Chondrocyte (in vitro differentiated cells): Measurements from ENCODE around the gene ATAD2B. TPM values are rescaled to one million over a fixed set of nuclear protein-coding genes. Genes with fewer than 3 reads are reported as not detected.

Source experiments
- DNase-seq: peaks from one replicate; pipeline ENCODE4 v3.0.0; 2021; ENCODE audit warnings: mixed read lengths, low spot score
- H3K27ac Mint-ChIP-seq: one replicate; pipeline ENCODE4 v1.8.0; 2021; ENCODE audit warnings: mild to moderate bottlenecking, moderate library complexity, mixed read lengths; ENCODE audit not compliant: unreplicated experiment
- H3K27me3 Mint-ChIP-seq: 2 replicates; pipeline ENCODE4 v1.8.0; 2021; ENCODE audit warnings: low read depth, mixed read lengths
- H3K36me3 Mint-ChIP-seq: 2 replicates; pipeline ENCODE4 v1.8.0; 2021; ENCODE audit warnings: low read depth, mixed read lengths
- H3K4me1 Mint-ChIP-seq: 2 replicates; pipeline ENCODE4 v1.8.0; 2021; ENCODE audit warnings: low read depth, mild to moderate bottlenecking, mixed read lengths
- H3K4me3 Mint-ChIP-seq: one replicate; pipeline ENCODE4 v1.8.0; 2021; ENCODE audit warnings: mild to moderate bottlenecking, moderate library complexity, mixed read lengths; ENCODE audit not compliant: unreplicated experiment
- H3K9me3 Mint-ChIP-seq: 2 replicates; pipeline ENCODE4 v1.8.0; 2021; ENCODE audit warnings: low read depth, mixed read lengths
- CTCF ChIP-seq: fragments of 200-600 bp; sonication (generic); IDR thresholded peaks from 2 replicates; pipeline ENCODE4 v1.5.0; 2021; ENCODE audit warnings: antibody characterized with exemption, mild to moderate bottlenecking, moderate library complexity
- total RNA-seq: library from RNA; stranded (reverse); gene quantifications from 3 replicates; pipeline ENCODE4 v1.2.1, GENCODE V29; 2021

The ATAD2B gene
- total RNA-seq, 1 donor from 2014 or later, result 15.9 TPM

GRCh38 chr2:23823863-23824262 is 103.1 kb downstream of the ATAD2B start:
- H3K4me3 Mint-ChIP-seq, result no peak overlapping the region
- TF ChIP-seq CTCF, result no peak
- no peaks in the 10 kb centered on the region for H3K36me3 Mint-ChIP-seq
- peaks cover 10% of the 10 kb centered on the region for H3K4me1 Mint-ChIP-seq
- H3K27me3 Mint-ChIP-seq, result no peaks in the 10 kb centered on the region
- no peak overlapping the region for H3K27ac Mint-ChIP-seq
- DNase-seq, result no peak
- H3K9me3 Mint-ChIP-seq, result no peaks in the 10 kb centered on the region

- peaks cover 12% of the 10 kb centered on the region for H3K36me3 Mint-ChIP-seq
- no peaks in the 10 kb centered on the region for H3K4me1 Mint-ChIP-seq
- no peak overlapping the region for H3K27ac Mint-ChIP-seq
- no peaks in the 10 kb centered on the region for H3K27me3 Mint-ChIP-seq
- H3K9me3 Mint-ChIP-seq, result no peaks in the 10 kb centered on the region
- H3K4me3 Mint-ChIP-seq, result no peak overlapping the region
- TF ChIP-seq CTCF, result no peak
- no peak for DNase-seq
Observed at GRCh38 chr2:23814963-23815362, 112.0 kb downstream of the ATAD2B start.

GRCh38 chr2:23813438-23813837 is 113.5 kb downstream of the ATAD2B start:
- Mint-ChIP-seq H3K9me3 (no peaks in the 10 kb centered on the region), H3K36me3 (peaks cover 13% of the 10 kb centered on the region), H3K4me3 (no peak overlapping the region), H3K27me3 (no peaks in the 10 kb centered on the region), H3K27ac (no peak overlapping the region), H3K4me1 (peaks cover 8% of the 10 kb centered on the region)
- no peak for DNase-seq
- no peak for TF ChIP-seq CTCF

- Mint-ChIP-seq H3K36me3 (peaks cover 7% of the 10 kb centered on the region), H3K27ac (no peak overlapping the region), H3K27me3 (no peaks in the 10 kb centered on the region), H3K9me3 (no peaks in the 10 kb centered on the region), H3K4me1 (peaks cover 18% of the 10 kb centered on the region), H3K4me3 (no peak overlapping the region)
- DNase-seq, result no peak
- TF ChIP-seq CTCF, result no peak
Observed at GRCh38 chr2:23809150-23809549, 117.8 kb downstream of the ATAD2B start.

GRCh38 chr2:23806665-23807249 is 120.2 kb downstream of the ATAD2B start:
- DNase-seq, result no peak
- no peak overlapping the region for H3K27ac Mint-ChIP-seq
- no peak for TF ChIP-seq CTCF
- no peaks in the 10 kb centered on the region for H3K9me3 Mint-ChIP-seq
- H3K36me3 Mint-ChIP-seq, result peaks cover 7% of the 10 kb centered on the region
- H3K27me3 Mint-ChIP-seq, result no peaks in the 10 kb centered on the region
- H3K4me1 Mint-ChIP-seq, result peaks cover 39% of the 10 kb centered on the region
- no peak overlapping the region for H3K4me3 Mint-ChIP-seq
